Stimulated activated naive CD8-positive, alpha-beta T cell treated with anti-CD3 and anti-CD28 coated beads, Interleukin-15, Interleukin-2, amounts not matched to agents 100 ng/mL and 50 ng/mL, for 24 hours (primary cell): Measurements from ENCODE around the gene MARCHF3.
"Not testable (repeated sequence)": the region's sequence is repeated elsewhere in the genome, so short reads cannot be mapped to it uniquely, and the experiment has no call there.

Source experiments
- H3K27ac Mint-ChIP-seq: one replicate; pipeline ENCODE4 v1.8.0; 2021; ENCODE audit warnings: mild to moderate bottlenecking, mixed read lengths
- H3K27me3 Mint-ChIP-seq: one replicate; pipeline ENCODE4 v1.8.0; 2021; ENCODE audit warnings: mixed read lengths
- H3K36me3 Mint-ChIP-seq: one replicate; pipeline ENCODE4 v1.8.0; 2021; ENCODE audit warnings: low read depth, mixed read lengths
- H3K4me1 Mint-ChIP-seq: one replicate; pipeline ENCODE4 v1.8.0; 2021; ENCODE audit warnings: low read depth, mixed read lengths
- H3K4me3 Mint-ChIP-seq: one replicate; pipeline ENCODE4 v1.8.0; 2021; ENCODE audit warnings: mild to moderate bottlenecking, mixed read lengths
- H3K9me3 Mint-ChIP-seq: one replicate; pipeline ENCODE4 v1.8.0; 2021; ENCODE audit warnings: mixed read lengths

MARCHF3 gene

DNA sequence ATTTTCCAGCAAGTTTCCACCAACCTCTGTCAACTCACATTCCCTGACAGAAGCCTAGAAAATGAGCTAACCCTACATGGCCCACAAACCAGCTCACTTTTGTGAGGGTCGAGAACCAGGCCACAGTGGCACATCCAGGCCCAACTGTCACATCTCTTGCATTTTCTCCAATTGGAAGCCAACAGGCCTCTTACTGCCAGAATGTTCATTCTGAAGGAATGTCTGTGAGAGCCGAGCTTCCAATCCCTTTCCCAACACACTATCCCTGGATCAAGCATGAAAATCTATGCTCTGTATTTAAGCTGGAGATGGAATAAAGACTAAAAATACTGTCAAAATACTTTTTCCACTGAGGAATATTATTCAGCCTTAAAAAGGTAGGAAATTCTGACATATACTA, 20.0 kb downstream of the MARCHF3 start:
- Mint-ChIP-seq H3K27ac (no peak overlapping the region), H3K4me3 (no peak overlapping the region), H3K27me3 (no peaks in the 10 kb centered on the region), H3K9me3 (peaks cover 5% of the 10 kb centered on the region), H3K4me1 (peaks cover 61% of the 10 kb centered on the region), H3K36me3 (no peaks in the 10 kb centered on the region)

DNA sequence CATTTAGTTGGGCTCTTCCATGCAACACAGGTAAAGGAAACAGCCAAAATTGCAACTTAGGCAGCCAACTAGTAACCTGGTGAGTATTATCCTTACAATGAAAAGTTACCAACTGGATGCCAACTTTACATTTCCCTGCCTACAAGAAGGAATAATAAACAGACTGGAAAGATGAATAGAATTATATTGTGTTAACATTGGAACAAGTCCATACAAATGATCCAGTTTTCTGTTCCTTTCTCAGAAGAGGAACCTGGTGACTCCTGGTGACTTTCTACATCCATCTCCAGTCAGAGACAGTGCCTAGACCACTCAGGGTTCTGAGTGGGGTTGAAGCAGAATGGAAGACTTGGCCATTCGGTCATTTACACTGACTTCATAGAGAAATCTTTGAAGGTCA, 20.6 kb downstream of the MARCHF3 start:
- Mint-ChIP-seq H3K4me3 (no peak overlapping the region), H3K27ac (no peak overlapping the region), H3K9me3 (peaks cover 5% of the 10 kb centered on the region), H3K36me3 (no peaks in the 10 kb centered on the region), H3K27me3 (no peaks in the 10 kb centered on the region), H3K4me1 (peaks cover 58% of the 10 kb centered on the region)

DNA sequence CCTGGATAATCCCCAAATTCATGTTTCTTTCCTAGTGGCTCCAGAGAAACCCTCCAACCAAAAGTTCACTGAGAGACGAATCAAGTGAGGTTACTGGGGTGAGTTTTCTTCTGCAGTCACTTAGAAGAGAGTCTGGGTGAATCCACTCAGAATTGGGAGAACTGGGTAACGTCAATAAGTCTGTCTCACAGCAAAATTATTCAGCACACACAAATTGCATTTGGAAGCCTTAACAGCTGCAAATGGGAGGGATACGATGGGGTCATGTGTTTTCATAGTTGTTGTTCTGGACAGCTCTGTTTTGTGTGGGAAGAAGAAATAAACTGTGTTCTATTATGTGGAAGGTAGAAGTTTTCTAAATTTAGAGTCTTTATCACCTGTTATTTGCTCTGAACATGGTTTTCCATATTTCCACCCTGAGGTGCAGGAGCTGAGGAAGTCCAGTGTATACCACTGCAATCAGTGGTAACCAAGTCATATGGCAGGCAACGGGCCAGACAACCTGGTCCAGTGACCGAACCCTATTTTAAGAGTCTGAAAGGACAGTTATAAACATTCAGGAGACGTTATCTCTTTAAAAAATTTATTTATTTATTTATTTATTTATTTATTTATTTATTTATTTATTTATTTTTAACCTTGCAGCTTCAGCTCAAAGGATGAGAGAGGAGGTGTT, 21.9 kb downstream of the MARCHF3 start:
- H3K4me3 Mint-ChIP-seq, result no peak overlapping the region
- H3K9me3 Mint-ChIP-seq, result peaks cover 5% of the 10 kb centered on the region
- peaks cover 46% of the 10 kb centered on the region for H3K4me1 Mint-ChIP-seq
- H3K36me3 Mint-ChIP-seq, result no peaks in the 10 kb centered on the region
- H3K27me3 Mint-ChIP-seq, result no peaks in the 10 kb centered on the region
- H3K27ac Mint-ChIP-seq, result no peak overlapping the region

DNA sequence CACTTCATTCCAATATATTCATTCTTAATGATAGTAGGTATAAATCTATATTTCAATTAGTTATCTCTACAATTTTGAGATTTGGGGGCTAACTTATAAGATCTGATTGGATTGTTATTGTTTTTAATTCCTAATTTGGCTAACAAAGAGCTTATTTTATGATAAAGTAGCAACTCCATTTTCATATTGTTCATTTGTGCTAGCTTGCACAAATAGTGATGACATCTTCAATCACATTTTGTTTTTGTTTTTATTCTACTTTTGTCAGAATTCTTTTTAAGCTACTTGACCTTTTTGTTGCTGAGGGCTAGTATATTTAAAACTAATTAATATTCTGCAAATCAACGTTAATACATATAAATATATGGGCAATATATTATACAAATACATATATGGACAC, 22.8 kb downstream of the MARCHF3 start:
- H3K9me3 Mint-ChIP-seq, result peaks cover 5% of the 10 kb centered on the region
- no peaks in the 10 kb centered on the region for H3K36me3 Mint-ChIP-seq
- peaks cover 37% of the 10 kb centered on the region for H3K4me1 Mint-ChIP-seq

DNA sequence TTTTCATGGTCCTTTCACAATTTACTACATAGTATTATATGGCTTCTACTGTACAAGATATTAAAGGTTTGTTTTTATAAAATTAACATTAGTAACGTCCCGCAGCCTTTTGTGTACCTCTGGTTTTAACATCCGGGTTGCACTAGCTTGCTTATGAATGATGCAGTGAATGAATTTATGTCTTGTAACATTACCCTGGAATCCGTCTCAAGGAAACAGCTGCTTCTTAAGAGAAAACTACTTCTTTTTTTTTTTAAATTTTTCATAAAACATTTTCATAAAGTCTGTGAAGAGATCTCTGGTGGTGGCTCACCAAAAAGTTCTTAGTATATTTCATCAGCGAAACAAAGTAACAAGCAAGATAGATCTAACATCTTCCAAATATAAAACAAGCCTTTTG, 23.6 kb downstream of the MARCHF3 start:
- Mint-ChIP-seq H3K36me3 (no peaks in the 10 kb centered on the region), H3K9me3 (peaks cover 5% of the 10 kb centered on the region), H3K27me3 (no peaks in the 10 kb centered on the region), H3K27ac (no peak overlapping the region), H3K4me3 (no peak overlapping the region), H3K4me1 (peaks cover 29% of the 10 kb centered on the region)

More for the DNA sequence above, 22.8 kb downstream of the MARCHF3 start:
- Mint-ChIP-seq H3K27ac (no peak overlapping the region), H3K27me3 (no peaks in the 10 kb centered on the region), H3K4me3 (no peak overlapping the region)

DNA sequence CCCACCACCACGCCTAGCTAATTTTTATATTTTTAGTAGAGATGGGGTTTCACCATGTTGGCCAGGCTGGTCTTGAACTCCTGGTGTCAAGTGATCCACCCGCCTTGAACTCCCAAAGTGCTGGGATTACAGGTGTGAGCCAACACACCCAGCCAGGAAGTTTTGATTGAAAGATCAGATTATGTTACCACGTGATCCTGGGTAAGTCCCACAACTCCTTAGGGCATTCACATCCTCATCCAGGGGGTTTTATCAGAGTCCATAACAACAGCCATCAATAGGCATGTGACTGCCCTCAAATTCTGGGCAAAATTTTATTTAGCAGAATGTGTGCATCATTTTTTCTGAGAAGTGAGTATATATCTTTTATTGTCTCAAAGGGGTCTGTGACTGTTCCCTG, 25.1 kb downstream of the MARCHF3 start:
- not testable (repeated sequence) for H3K27ac Mint-ChIP-seq, H3K4me3 Mint-ChIP-seq, H3K27me3 Mint-ChIP-seq, H3K9me3 Mint-ChIP-seq, H3K36me3 Mint-ChIP-seq
- H3K4me1 Mint-ChIP-seq, result peaks cover 18% of the 10 kb centered on the region

DNA sequence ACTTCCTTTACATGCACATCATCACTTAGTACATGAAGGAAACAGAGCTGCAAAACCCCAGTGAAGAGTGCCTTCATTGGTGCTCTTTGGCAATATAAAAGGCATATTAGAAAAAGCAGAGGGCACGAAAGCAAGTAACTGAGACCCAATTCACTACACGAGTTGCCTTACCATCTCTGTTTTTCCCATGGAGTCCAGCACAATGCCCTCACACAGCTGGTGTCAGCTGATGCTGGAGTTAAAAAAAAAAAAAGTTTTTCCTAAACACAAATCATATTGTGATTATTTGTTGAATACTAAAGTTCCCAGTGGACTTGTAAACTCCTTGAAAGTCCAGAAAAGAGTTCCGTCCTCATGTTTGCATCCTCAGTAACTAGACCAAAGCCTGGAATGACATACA, 25.6 kb downstream of the MARCHF3 start:
- H3K4me1 Mint-ChIP-seq, result peaks cover 14% of the 10 kb centered on the region
- no peak overlapping the region for H3K27ac Mint-ChIP-seq
- no peaks in the 10 kb centered on the region for H3K36me3 Mint-ChIP-seq
- H3K9me3 Mint-ChIP-seq, result no peaks in the 10 kb centered on the region
- no peak overlapping the region for H3K4me3 Mint-ChIP-seq
- no peaks in the 10 kb centered on the region for H3K27me3 Mint-ChIP-seq

DNA sequence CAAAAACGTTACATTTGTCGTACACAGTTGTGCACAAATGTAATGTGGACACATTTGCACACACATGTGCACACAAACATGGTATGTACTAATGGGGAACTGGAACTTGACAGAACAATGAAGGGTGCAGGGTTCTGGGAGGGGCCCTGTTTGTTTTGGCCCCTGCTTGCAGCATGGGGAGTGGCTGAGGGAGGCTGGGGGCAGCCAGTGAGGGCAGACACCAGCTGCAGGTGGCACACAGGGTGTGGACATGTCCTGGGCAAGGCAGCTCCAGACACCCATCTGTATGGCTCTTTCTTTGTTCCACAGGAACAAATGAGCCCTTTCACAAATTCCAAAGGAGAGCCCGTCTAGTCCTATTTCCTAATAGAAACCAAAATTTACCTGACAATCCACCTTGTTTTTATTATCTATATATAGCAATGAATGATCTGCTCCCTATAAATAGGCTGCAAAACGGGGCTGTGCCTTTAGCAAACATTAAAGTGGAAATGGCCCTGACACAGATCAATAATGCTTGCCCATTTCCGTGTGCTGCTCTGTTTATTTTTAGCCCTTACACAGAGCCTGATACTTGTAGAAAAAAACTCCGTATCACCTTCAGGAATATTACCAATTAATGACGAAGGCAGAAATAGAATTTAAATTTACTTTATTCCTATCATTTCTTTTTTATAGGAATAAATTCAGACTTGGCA, 26.4 kb downstream of the MARCHF3 start:
- H3K9me3 Mint-ChIP-seq, result no peaks in the 10 kb centered on the region
- H3K36me3 Mint-ChIP-seq, result no peaks in the 10 kb centered on the region
- H3K27ac Mint-ChIP-seq, result no peak overlapping the region
- no peak overlapping the region for H3K4me3 Mint-ChIP-seq
- no peaks in the 10 kb centered on the region for H3K27me3 Mint-ChIP-seq
- peaks cover 8% of the 10 kb centered on the region for H3K4me1 Mint-ChIP-seq

DNA sequence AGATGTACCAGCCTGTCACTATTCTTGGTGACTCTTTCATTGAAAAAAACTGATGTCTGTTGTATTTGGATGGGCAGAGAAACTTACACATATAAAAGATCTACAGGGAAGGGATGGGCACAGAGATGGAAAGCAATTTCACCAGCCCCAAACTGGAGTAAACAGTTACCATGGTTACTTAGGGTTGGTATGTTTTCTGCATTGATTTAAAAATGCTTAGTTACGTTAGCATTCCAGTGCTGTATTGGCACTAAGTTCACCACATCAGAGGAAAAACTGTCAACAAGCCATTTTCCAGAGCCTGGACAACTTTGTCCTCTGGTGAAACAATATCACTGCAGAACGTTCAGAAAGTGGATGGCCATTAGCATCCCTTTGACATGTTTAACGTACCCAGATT, 28.0 kb downstream of the MARCHF3 start:
- Mint-ChIP-seq H3K27me3 (no peaks in the 10 kb centered on the region), H3K9me3 (no peaks in the 10 kb centered on the region), H3K36me3 (no peaks in the 10 kb centered on the region)

DNA sequence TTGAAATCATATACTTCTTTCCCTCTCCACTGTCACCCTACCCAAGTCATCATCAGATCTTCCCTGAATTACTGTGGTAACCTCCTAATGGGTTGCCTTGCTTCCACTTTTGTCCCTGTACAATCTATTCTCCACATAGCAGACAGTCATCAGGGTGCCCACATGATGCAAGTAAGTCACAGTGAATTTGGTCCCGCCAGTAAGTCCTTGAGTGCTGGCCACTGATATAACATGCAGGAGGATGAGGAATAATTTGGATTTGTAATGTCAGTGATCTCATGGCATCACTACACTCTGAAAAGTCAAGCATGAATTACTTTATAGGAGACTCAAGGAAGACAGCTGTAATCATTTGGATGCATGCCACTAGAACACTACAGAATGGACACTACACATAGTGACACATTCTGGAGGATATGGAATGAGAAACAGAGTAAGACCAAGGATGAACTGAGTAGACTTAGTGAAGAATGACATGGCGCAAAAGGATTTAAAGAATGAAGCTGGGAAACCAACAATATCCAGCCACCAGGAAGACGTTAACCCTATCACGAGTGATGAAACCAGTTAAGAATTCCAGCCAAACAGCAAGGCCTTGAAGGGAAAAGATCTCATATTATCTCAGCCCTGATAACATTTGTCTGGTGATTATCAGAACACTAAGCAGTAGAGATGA, 28.6 kb downstream of the MARCHF3 start:
- Mint-ChIP-seq H3K27me3 (no peaks in the 10 kb centered on the region), H3K36me3 (no peaks in the 10 kb centered on the region), H3K9me3 (no peaks in the 10 kb centered on the region), H3K4me3 (no peak overlapping the region), H3K27ac (no peak overlapping the region), H3K4me1 (peaks cover under 1% of the 10 kb centered on the region)

More for the DNA sequence above, 28.0 kb downstream of the MARCHF3 start:
- Mint-ChIP-seq H3K27ac (no peak overlapping the region), H3K4me1 (peaks cover 5% of the 10 kb centered on the region), H3K4me3 (no peak overlapping the region)

DNA sequence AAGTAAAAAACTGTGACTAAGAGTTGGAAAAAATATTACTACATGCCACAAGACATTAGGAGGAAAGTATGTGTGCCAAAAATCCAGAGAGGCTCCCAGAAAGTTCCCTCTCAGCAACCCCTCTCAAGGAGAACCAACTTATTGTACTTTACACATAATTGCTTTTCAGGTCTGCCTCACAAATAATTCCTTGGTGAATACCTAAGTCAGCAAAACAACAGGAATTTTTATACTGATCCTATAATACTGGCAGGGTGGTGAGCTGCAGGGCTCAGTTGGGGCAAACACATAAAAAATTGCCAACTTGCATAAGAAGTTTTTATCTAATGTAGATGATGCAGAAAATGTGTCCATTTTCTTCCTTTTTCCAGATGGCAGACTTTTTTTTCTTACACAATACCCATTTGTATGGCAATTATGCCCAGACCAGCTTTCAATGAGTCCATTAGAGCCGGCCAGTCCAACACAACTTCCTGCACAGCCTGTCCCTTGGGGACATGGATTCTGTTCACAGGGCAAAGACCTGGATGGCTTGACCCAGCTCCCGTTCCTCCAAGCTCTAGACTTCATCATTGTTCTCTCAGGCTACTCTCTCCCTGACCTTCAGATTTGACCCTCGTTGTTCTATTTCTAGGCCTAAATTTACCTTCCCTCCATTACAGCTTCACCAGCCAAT, 31.3 kb downstream of the MARCHF3 start:
- Mint-ChIP-seq H3K36me3 (no peaks in the 10 kb centered on the region), H3K27ac (no peak overlapping the region), H3K27me3 (no peaks in the 10 kb centered on the region), H3K4me3 (no peak overlapping the region), H3K9me3 (no peaks in the 10 kb centered on the region), H3K4me1 (peaks cover 16% of the 10 kb centered on the region)

DNA sequence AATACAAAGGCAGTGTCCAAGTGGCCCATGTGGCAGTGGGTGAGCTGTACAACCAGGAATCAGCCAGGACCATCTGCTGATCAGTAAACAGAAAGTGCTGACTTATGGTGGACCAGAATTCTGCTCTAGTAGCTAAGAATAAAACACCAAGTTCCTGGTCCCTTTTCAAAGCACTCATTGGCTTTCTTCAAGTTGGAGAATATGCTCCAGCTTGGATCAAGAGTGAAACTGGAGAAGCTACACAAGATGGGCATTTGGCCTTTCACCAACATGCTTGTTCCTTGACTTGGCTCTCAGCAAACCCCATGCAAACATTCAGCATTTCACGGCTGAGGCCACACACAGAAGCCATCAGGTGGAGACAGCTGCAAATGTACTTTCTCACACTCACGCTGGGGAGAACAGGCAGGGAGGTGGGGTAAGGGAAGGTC, 32.1 kb downstream of the MARCHF3 start:
- H3K4me1 Mint-ChIP-seq, result peaks cover 24% of the 10 kb centered on the region
- H3K4me3 Mint-ChIP-seq, result no peak overlapping the region
- no peak overlapping the region for H3K27ac Mint-ChIP-seq
- H3K36me3 Mint-ChIP-seq, result no peaks in the 10 kb centered on the region
- peaks cover 1% of the 10 kb centered on the region for H3K9me3 Mint-ChIP-seq
- no peaks in the 10 kb centered on the region for H3K27me3 Mint-ChIP-seq

DNA sequence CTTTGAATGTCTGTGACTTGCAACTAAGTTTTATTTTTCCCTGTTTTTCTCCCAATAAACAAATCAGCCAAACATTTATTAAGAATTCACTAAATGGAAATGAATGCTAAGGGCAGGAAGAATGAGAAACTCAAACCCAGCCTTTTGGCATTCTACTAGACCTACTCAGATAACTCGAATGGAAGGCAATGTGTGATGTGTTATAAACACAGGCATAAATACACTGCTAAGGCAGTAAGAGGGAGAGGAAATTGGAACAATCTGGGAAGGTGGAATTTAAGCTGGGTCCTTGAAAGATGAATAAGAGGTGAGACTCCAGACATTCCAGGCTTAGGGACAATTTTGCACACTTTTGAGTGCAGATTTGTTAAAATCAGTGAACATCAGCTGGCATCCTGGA, 34.7 kb downstream of the MARCHF3 start:
- H3K27me3 Mint-ChIP-seq, result no peaks in the 10 kb centered on the region
- peaks cover 28% of the 10 kb centered on the region for H3K4me1 Mint-ChIP-seq
- H3K4me3 Mint-ChIP-seq, result no peak overlapping the region
- no peaks in the 10 kb centered on the region for H3K36me3 Mint-ChIP-seq
- no peak overlapping the region for H3K27ac Mint-ChIP-seq
- peaks cover 5% of the 10 kb centered on the region for H3K9me3 Mint-ChIP-seq

DNA sequence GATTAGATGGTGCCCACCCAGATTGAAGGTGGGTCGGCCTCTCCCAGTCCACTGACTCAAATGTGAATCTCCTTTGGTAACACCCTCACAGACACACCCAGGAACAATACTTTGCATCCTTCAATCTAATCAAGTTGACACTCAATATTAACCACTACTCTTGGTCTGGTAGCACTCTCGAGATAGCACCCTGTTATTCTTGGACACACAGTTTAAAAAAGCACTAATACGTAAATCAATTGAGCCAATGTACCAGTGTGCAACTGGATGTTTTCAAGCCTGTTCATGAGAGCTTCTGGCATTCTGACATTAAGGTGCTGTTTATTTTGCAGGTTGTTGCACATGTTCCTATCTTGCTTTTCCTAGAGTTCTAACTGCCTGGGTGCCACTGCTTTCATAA, 35.3 kb downstream of the MARCHF3 start:
- Mint-ChIP-seq H3K27me3 (no peaks in the 10 kb centered on the region), H3K36me3 (no peaks in the 10 kb centered on the region), H3K9me3 (peaks cover 5% of the 10 kb centered on the region), H3K27ac (no peak overlapping the region), H3K4me3 (no peak overlapping the region), H3K4me1 (peaks cover 31% of the 10 kb centered on the region)

DNA sequence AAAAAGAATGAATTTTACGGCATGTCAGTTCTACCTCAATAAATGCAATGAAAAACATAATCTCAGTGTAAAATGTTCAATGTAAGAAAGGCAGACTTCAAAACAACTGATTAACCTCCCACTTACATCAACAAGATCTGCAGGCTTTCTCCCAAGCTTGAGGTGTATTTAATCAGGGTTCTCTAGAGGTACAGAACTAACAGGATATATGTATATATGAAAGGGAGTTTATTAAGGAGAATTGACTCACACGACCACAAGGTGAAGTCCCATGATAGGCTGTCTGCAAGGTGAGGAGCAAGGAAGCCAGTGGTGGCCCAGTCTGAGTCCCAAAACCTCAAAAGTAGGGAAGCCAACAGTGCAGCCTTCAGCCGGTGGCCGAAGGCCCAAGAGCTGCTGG, 35.9 kb downstream of the MARCHF3 start:
- Mint-ChIP-seq H3K4me1 (peaks cover 34% of the 10 kb centered on the region), H3K4me3 (no peak overlapping the region), H3K27ac (no peak overlapping the region), H3K27me3 (no peaks in the 10 kb centered on the region), H3K36me3 (no peaks in the 10 kb centered on the region), H3K9me3 (peaks cover 5% of the 10 kb centered on the region)
